Activated T-cell treated with anti-CD3 and anti-CD28 coated beads for 48 hours (primary cell): Measurements from ENCODE around the gene SH2B3.
"Not testable (repeated sequence)": the region's sequence is repeated elsewhere in the genome, so short reads cannot be mapped to it uniquely, and the experiment has no call there.

Experiments
- DNase-seq: peaks from one replicate; pipeline ENCODE4 v3.0.0-alpha.2; 2020; ENCODE audit warnings: low read depth

The SH2B3 gene

DNA sequence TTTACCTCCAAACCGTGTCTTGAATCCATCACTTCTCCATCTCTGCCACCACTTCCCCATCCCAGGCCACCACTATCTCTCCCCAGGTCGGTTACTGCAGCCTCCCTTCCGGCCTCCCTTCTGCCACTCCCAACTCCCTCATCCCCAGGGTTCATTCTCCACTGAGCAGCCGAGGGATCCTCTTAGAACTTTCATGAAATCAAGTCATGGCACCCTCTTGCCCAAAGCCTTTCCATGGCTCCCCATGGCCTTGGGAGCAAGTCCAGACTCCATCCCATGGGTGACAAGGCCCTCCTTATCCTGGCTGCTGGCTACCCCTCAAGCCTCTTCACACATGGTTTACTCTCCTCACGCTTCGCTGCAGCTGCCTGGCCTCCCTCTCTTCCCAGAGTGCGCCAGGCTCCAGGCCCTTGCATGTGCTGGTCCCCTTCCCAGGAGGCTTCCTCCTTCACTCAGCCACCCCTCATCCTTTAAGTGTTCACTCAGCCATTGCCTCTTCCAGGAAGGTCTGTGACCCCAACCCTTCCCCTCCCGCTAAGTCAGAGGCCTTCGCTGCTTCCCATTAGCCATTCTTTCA lies 17.9 kb upstream of the SH2B3 start:
- DNase-seq, result no peak

DNA sequence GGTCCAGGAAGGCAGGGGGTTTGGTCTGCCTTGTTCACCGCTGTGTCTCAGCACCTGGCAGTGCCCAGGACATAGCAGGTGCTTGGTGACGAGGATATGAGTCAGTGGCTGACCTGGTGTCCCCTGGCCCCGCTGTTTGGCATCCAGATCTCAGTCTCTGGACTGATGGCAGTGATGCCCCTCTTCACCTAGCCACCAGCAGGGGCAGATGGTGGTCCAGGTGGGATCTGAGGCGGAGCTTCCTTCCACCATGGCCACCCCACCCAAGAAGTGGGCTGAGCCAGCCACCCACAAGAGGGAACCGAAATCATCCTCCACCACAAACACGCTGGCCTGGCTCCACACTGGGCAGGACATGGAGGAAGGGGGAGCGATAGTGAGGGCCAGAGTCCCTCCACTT lies 16.1 kb upstream of the SH2B3 start:
- no peak for DNase-seq

DNA sequence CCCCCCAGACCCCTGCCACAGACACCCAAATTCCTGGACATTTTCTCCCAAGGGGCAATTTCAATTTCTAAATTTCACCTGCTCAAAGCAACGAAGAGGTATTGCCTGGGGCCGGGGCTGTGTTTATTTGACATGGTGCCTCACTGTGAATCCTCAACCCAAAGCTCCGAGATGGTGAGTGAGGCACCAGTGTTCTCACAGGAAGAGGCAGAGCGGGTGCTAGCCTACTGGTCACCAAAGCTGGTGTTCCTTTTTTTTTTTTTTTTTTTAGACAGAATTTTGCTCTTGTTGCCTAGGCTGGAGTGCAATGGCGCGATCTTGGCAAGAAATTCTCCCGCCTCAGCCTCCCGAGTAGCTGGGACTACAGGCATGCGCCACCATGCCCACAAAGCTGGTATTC lies 14.8 kb upstream of the SH2B3 start:
- no peak for DNase-seq

DNA sequence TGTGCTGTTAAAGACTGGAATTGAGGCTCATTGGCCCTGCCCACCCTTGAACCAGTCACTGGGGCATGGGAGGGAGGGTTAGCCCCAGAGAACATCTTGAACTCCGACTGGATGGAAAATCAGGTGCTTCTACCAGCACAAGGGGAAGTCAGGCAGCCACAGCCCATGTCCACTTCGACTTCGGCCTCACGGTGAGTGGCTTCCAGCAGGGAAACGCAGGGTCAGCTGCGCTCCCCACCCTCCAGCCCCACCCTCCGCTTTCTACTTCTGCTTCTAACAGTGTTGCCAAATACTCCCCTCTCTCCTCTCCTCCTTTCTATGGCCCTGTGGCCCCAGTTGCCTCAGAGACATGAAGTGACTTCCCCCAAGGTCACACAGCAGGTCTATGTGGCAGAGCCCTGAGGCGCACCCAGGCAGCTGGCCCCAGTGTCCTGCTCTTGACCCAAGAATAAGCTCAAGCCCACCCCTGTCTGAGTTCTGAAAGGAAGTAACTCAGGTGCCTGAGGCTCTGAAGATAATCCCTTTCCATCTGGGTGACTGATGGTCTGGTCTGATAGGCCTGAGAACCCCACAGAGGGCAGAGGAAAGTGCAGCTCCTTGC lies 11.9 kb upstream of the SH2B3 start:
- no peak for DNase-seq

DNA sequence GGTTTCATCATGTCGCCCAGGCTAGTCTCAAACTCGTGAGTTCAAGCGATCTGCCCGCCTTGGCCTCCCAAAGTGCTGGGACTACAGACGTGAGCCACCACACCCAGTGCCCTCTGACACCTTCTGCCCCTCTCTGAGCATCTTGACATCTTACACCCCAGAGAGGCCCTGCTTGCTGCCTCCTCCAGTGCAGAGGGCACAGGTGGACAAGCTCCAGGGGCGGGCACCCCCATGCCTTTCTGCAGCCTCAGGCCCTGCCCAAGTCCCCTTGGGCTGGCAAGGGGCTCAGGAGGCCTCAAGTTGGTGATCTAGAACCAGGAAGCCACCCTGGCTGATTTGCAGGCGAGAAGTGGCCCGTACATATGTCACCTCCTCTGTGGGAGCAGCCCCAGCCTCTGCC lies 11.2 kb upstream of the SH2B3 start:
- no peak for DNase-seq

DNA sequence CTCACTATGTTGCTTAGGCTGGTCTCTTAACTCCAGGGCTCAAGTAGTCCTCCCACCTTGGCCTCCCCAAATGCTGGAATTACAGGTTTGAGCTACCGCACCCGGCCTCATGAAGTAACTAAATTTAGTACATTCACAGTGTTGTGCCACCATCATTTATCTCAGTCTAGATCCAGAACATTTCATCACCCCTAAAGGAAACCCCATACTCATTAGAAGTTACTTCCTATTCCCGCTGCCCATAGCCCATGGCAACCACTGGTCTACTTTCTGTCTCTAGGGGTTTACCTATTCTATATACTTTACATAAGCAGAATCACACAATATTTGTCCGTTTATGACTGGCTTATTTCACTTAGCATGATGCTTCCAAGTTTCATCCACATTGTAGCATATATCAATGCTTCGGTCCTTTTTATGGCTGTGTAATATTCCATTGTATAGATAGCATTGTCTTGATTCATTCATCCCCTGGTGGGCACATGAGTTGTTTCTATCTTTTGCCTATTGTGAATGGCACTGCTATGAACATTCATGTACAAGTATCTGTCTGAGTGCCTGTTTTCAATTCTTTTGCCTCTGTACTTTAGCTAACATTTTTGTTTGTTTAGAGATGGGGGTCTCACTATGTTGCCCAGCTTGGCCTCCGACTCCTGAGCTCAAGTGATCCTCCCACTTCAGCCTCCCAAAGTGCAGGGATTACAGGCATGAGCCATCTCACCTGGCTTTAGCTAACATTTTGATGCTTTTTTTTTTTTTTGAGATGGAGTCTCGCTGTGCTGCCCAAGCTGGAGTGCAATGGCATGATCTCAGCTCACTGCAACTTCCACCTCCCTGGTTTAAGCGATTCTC lies 10.2 kb upstream of the SH2B3 start:
- DNase-seq, result no peak

DNA sequence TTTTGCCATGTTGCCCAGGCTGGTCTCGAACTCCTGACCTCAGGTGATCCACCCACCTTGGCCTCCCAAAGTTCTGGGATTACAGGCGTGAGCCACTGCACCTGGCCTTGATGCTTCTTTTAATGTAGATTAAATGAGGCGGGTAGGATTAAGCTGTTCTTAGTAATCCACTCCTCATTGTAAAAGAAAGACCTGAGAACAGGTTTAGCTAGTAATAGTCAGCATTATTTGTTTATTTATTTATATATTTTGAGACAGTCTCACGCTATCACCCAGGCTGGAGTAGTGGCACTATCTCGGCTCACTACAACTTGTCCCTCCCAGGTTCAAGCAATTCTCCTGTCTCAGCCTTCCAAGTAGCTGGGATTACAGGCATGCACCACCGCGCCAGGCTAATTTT lies 9.5 kb upstream of the SH2B3 start:
- not testable (repeated sequence) for DNase-seq

DNA sequence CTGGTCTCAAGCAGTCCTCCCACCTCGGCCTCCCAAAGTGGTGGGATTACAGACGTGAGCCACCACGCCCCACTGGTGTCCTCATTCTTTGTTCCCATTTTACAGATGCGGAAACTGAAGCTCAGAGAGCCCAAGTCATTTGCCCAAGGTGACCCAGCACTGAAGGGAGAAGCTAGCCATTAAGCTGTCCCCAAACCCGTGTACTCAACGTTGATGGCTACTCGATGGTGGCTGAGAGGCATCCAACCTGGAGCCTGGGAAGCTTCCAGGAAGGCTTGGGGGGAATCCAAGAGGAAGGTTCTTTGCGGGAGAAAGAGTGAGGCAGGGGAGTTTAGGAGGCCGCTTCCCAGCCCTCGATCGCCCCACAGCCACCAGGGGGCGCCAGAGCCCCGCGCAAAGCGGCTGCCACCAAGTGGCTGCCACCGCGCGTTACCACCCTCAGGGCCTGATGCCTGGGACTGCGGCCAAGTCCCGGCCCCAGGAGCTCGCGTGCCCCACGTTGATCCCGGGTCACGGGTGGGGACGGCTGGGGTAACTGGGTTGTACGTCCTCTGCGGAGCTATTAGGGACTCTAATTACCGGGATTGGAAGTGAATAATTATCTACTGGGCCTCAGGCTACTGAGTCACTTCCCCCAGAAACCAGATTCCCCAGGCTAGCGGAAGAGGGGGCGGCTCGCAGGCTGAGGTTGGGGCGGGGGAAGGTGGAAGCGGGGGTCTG lies 8.8 kb upstream of the SH2B3 start:
- peak; percentile 85 for DNase-seq

DNA sequence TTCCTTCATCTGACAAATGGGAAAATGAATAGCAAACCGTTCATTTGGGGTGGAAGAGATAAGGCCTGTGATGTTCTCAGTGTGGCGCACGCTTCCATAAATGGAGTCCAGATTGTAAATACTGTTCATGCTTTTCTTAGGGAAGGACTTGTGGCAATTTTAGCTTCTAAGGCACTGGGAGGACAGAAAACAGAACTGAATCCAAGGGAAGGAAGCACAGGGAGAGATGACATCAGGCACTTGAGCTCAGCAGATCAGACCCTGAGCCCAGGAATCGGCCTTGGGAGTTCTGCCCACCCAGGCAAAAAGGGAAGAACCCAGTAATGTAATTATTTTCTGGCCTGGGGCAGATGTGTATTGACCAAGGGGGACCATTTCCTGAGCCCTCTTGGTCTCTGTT lies 7.2 kb upstream of the SH2B3 start:
- DNase-seq, result no peak

DNA sequence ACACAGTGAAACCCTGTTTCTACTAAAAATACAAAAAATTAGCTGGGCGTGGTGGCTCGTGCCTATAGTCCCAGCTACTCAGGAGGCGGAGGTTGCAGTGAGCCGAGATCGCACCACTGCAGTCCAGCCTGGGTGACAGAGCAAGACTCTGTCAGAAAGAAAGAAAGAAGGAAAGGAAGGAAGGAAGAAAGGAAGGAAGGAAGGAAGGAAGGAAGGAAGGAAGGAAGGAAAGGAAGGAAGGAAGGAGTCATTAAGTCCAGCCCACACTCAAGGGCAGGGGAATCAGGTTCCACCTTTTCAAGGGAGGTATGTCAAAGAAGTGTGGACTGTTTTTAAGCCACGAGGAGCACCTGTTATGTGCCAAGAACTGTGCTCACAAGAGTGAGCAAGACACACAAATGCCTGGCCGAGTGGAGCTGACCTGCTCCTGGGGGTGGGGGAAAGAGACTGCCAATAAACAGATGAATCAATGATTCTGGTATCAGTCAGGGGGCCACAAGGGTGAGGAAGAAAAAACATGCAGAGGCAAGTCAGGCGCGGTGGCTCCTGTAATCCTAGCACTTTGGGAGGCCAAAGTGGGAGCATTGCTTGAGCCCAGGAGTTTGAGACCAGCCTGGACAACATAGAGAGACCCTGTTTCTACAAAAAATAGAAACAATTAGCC lies 5.8 kb upstream of the SH2B3 start:
- DNase-seq, result not testable (repeated sequence)

DNA sequence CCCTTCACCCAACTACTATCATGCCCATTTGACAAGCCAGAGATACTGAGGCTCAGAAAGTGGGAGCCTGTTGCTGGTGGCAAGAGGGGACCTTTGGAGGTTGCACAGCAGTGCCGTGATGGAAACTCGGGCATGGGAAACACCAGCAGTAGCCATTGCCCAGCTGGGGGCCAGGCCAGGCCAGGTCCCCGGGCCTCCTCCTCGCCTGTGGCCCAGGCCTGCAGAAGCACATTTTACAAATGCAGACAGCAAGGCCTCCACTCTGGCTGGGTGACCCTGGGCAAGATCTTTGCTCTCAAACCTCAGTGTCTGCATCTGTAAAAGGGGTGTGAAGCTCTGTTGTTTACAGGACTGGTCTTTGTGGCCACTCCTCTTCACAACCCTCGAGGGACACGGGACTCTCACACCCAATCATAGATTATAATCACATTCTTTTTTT lies 4.5 kb upstream of the SH2B3 start:
- DNase-seq, result no peak

DNA sequence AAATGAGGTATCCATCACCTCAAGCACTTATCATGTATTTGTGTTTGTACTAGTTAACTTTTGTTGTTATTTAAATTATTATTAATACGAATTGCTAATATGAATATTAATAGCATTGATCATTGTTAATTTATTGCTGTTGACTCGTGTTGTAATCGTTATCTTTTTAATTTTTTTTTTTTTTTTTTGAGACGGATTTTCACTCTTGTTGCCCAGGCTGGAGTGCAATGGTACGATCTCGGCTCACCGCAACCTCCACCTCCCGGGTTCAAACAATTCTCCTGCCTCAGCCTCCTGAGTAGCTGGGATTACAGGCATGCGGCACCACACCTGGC lies 3.3 kb upstream of the SH2B3 start:
- not testable (repeated sequence) for DNase-seq

DNA sequence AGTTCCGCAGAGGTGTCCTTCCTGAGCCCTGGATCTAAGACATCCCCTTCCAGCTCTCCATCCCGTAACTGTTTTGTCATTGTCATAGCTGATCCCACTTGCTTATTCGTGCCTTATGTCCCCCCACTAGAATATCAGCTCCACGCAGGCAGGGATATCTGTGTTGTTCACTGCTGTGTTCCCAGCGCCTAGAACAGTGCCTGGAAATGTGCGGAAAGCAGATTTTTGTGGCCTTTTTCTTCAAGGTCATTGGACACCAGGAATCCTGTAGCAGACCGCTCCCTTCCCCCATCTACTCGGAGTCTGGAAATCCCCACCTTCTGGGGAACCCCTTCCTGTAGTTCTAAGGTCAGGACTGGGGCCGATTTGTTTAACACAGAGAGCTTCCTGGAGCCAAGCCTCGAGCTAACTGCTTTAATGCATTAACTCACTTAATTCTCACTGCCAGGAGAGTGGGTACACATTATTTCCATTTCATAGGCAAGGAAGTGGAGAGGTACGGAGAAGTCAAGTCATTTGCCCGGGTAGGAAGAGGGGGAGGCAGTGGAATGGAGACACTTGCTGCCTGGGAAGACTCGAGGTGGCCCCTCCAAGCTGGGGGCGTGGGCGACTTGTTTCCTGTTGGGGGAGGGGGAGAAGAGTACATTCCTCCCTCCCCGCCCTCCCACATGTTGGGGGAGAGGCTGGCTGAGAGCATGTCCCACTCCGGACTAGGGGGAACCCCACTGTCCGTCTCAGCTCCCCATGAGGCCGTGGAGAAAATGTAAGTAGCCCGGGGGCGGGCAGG lies 1.2 kb upstream of the SH2B3 start:
- peak; percentile 71 for DNase-seq

DNA sequence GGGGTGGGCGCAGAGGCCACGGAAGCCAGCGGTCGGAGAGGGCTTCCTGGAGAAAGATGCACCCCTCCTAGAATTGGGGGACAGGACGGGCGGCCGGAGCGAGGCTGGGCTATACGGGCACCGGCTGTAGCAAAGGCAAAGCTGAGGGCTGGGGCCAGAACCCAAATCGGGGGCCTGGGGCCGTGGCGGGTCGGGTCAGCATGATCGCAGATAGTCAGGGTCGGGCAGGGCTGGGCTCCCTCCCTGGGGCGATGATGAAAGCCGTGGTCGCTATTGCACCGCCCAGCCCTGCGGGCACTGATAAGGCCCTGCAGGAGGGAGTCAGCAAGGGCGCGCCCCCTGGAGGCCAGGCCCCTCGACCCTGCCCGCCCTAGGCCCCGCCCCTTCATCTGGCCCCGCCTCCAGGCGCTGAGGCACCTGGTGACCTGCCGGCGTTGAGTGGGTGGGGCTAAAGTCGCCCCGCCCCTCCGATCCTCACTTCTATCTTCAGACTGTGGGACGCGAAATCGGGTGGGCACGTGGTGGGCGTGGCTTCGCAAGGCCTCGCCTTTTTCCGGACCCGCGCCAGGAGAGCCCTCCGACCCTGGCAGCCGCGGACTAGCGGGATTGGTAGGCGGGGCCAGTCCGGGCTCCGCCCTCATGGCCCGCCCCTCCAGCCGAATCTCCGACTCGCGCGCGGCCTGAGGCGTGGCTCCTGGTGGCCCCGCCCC lies 419 bp upstream of the SH2B3 start:
- peak; percentile 100 for DNase-seq

DNA sequence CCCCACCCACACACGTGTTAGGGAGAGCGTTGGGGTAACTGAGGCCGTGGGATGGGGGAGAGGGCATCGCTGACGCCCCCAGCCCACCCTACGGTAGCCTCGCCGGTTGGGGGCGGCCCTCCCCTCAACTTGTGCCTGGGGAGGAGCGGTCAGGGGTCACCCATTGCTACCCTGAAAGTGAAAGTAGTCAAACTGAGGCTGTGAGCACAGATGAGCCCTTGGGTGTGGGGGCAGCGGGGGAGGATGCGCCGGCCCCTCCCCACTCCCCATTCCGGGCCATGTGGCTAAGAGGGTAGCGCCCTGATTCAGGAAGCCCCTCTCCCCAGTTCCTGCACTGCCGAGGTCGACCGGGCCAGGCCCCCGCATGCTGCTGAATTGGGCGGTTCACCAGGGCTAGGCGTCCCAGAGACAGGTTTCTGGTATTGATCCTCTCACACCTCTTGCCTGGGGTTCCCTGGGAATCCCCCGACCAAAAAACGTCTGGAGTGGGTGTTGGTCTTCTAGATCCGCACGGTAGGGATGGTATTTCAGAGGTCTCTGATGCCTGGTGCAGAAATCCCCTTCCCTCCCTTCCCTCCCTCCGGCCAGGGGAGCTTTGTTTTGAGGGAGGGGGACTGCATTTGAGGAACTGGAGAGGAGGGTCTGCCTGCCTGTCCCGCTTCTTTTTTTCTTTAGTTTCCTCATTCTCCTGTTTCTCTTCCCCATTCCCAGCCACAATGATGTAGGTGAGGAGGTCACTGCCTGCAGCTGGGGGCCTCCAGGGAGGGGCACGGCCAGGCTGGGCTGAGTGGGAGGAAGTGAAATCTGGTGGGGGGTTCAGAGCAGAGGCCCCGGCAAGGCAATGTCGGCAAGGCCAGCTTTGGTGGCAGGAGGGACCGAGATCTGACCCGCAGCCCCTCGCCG lies 1.0 kb downstream of the SH2B3 start:
- DNase-seq, result no peak

DNA sequence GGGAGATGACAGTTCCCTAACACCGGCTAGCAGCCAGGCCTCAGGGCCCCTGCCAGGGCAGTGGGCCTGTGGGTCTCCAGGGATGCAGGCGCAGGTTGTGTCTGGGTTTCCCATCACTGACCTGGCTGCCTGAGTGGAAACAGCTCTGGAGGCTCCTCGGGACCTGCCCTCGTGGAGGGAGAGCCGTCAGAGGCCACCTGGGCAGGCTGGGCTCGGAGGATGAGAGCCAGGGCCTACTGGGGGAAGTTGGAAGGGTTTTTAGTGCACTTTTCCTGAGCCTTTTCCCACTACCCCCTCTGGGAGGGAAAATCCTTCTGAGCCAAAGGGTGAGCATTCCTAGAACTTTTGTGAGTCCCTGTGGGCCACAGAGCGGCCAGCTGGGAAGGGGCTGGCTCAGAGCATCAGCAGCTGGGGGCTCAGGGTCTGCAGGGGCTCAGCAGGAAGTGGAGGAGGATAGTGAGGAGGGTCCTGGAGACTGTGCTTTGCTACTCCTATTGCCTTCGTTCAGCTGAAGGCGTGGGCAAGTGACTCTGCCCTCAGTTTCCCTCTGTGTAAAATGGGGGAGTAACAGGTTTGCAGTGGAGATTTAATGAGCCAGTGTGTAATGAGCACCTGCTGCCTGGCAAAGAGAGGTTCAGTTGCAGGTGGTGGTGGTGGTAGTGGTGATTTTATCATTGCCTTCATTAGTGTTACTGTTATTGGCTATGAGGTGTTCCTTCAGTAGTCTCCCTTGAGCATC lies 1.8 kb downstream of the SH2B3 start:
- DNase-seq, result no peak

DNA sequence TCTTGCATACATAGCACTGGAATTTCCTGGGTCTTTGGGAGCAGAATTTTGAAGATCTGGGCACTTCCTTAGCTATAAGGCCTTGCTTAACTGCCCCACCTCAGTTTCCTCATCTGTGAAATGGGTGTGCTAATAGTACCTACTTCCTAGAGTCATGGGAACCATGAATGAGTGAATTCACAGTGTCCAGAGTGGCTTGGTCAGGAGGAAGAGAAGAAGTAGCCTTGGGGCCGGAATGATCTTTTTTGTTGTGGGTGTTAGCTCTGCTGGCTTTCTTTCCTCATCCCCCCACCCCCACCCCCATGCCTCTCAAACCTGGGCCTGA lies 2.4 kb downstream of the SH2B3 start:
- no peak for DNase-seq

DNA sequence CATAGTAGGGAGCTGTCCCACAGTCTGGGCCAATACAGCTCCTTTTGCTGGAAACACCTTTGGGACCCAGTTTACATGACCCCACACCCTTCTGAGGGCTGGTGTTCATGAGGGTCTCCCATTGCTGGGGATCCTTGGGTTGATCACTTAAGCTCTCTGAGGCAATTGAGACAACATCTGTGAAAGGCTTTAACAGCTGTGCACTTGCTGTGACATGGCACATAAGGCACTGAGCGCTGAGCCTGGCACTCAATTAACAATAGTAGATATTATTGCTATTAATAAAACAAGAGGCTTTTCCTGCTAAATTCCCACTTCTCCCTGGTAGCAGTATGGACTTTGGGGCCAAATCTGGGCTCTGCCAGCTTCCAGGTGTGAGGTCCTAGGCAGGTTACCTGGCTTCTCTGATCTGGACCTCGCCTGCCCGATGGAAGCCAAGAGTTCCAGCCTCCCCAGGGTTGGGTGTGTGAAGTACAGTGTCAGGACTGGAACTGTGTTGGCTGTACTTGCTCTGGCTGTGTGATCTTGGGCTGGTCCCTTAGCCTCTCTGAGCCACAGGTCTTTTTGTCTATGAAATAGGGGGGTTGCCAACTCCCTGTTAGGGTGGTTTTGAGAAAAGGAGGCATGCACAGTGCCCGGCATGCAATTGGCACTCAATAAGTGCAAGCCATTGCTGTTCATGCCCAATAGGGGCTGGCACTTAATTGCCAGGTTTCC lies 3.1 kb downstream of the SH2B3 start:
- no peak for DNase-seq

DNA sequence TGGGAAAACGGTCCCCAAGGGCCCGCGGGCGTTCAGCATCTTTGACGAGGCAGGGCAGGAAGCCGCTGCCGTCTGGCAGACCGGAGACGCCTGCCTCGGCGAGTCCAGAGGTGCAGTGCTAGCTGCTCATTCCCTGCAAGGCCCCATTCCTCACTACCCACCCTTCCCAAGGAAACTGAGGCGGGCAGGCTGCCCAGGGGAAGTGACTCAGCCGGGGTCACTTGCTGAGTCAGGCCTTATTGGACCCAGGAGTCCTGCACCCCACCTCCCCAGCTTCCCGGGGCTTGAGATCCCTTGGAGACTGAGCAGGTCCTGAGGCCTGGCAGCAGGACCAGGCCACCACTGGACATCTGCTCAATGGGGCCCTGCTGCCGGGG lies 3.7 kb downstream of the SH2B3 start:
- DNase-seq, result no peak
